ENCODE results near the gene ROR2.
"Not testable (repeated sequence)": the region's sequence is repeated elsewhere in the genome, so short reads cannot be mapped to it uniquely, and the experiment has no call there.

ROR2 gene

DNA sequence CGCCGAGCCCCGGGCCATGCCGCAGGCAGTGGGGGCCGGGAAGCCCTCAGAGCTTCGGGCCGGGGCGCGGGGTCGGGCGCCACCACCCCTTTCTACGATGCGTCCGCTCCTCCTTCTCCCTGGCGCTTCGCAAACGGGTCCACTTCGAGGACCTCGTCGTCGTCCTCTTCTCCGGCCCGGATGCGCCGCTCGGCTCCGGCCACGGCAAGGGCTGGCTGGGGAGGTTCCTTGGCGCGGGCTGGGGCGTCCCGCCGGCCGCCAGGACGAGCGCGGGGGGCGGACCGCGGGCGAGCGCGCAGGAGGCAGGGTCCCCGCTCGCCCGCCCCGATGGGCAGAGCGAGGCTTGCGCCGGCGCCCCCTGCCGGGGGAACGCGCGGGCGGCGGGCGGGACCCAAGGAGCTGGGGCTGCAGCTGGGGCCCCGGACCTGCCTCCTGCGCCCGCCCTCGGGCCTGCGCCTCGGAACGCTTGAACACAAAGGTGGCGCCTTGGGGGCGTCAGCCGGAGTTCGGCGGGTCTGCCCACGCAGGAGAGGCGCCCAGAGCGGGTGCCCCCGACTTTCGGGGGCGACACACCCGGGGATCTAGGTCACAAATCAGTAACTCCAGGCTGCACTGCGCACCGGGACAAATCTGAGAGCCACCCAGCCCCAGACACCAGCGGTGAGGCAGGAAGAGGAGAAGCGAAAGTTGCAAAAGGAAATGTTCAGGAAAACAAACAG is at the start of gene ROR2:
Gene ROR2 (minus strand): TSS at position 283 of the 719 bp plus-strand sequence.
- in situ Hi-C loops (cut with HindIII; ENCODE audit: low pct_unique_long_range_greater_than_20kb, low sequenced_read_pairs), result no loop called here
- no peak for TF ChIP-seq JUND (IDR thresholded peaks at IDR 0.05; ENCODE audit: low read depth)
- DNase-seq (ENCODE audit: low read depth in 1 of 2, low spot score in 1 of 2), result peak; percentile 65 to 85

DNA sequence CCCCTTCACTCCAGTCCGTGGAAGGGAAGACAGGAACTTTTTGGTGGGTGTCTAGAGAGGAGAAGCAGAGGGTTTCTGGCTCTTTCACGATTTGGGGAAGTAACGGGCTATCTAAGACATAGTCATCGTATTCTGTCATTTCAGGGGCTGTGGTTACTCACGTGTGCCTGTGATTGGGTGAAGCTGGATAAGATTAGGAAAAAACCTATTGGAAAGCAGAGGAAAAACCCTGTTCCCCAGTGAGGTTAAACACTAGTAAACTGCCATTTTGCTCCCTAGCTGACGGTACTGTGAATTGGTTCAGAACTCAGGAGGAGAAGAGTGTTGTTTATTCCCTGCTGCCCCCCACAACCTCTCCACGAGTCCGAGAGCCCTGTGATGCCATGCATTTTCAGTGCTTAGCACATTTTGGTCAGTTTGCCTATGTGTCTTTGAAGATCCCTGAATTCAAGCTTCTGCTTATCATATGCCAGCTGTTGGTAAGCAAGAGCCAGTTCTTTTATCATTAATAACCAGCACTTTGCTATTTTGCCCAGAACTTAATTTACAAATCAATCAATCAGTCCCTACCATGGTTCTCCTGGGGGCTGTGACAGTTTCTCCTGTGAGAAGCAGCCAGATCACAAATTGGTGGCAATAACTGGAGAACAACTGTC is 45.1 kb upstream of the ROR2 start:
- no peak for TF ChIP-seq JUND (IDR thresholded peaks at IDR 0.05; ENCODE audit: low read depth)
- in situ Hi-C loops (cut with HindIII; ENCODE audit: low pct_unique_long_range_greater_than_20kb, low sequenced_read_pairs), result no loop called here
- DNase-seq (ENCODE audit: low read depth in 1 of 2, low spot score in 1 of 2), result no peak

DNA sequence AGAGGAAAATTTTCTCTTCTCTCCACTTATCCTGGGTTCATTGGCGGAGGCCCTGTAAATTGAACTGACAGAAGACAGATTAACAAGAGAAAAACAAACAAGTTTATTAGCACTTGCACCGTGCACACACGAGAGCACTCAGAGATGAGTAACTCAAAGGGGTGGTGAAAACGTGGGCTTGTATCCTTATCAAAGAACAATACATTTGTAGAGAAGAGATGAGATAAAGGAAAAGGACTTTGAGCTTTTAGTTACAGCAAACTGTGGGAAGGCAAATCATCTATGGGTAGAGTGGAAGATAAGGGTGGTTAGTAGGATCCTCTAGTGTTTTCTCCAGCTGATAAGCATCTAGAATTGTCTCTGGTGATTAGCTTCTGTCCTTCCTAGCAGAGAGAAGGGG is 44.4 kb upstream of the ROR2 start:
- no peak for DNase-seq (ENCODE audit: low read depth in 1 of 2, low spot score in 1 of 2)
- no peak for TF ChIP-seq JUND (IDR thresholded peaks at IDR 0.05; ENCODE audit: low read depth)
- in situ Hi-C loops (cut with HindIII; ENCODE audit: low pct_unique_long_range_greater_than_20kb, low sequenced_read_pairs), result no loop called here

DNA sequence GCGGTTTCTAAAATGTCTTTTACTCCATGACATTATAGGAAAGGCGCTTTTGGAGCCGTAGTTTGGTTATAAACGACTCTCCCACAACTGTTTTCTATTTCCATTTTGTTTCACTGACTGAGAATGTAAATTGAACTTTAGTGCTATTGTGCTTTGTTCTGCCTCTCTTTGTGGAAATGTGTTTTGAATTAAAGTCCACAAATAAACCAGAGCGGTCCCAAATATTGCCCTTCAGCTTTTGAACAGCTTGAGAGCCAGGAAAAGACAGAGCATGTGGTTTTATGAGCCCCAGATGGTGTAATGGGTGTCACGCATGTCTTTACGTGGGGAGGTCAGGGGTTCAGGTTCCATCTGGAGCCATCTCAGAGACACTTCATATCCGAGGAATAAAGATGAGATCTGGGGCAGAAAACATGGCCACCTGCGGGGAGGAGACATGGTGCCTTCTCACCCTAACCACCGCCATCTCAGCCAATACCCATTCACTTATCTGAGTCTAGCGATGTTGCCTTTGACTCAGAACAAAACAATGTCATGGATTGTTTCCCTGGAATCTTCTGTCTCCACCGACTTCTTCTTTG is 42.5 kb upstream of the ROR2 start:
- no peak for DNase-seq (ENCODE audit: low read depth in 1 of 2, low spot score in 1 of 2)
- in situ Hi-C loops (cut with HindIII; ENCODE audit: low pct_unique_long_range_greater_than_20kb, low sequenced_read_pairs), result no loop called here
- TF ChIP-seq JUND (IDR thresholded peaks at IDR 0.05; ENCODE audit: low read depth), result no peak

DNA sequence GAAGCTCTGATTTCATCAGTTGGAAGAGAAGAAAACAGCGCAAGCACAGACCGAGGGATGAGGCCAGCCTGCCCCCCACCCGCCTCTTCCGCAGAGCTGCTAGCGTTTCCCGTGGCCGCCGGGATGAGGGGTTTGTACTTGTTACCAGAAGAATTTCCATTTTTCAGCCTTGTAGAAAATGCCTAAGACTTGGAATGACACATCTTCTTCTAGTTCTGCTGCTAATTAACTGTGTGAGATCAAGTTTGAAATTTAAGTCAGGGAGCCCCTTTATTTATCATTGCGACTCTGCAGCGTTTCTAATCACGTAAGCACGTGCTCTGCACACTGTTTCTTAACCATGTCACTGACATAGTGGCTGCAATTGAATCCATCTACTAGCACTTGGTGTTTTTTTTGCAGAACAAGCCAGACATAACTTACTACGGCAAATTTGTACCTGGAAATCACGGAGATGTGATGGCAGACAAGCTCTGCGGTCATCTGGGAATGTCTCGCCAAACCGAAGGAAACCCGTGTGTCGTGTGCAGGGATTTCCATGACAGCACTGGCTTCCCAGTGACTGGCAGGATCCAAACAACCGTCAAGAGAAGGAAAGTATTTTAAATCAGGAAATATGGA is 41.8 kb upstream of the ROR2 start:
- TF ChIP-seq JUND (IDR thresholded peaks at IDR 0.05; ENCODE audit: low read depth), result no peak
- in situ Hi-C loops (cut with HindIII; ENCODE audit: low pct_unique_long_range_greater_than_20kb, low sequenced_read_pairs), result no loop called here
- DNase-seq (ENCODE audit: low read depth in 1 of 2, low spot score in 1 of 2), result no peak

DNA sequence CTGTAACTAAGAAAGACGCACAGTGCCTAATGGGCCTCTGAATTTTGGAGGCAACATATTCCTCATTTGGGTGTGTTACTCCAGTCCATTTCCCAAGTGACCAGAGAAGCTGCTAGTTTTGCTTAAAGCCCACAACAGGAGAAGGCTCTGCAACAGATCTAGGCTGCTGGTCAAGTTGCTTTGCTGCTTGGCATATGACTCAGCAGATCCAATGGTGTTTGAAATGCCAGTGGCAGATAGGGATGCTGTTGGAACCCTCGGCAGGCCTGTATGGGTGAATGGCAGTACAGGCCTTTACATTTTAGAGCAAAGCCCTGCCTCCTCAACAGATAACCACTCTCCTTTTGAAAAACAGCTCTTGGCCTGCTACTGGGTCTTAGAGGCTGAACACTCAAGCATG is 36.2 kb upstream of the ROR2 start:
- no peak for DNase-seq (ENCODE audit: low read depth in 1 of 2, low spot score in 1 of 2)
- TF ChIP-seq JUND (IDR thresholded peaks at IDR 0.05; ENCODE audit: low read depth), result no peak
- in situ Hi-C loops (cut with HindIII; ENCODE audit: low pct_unique_long_range_greater_than_20kb, low sequenced_read_pairs), result no loop called here

DNA sequence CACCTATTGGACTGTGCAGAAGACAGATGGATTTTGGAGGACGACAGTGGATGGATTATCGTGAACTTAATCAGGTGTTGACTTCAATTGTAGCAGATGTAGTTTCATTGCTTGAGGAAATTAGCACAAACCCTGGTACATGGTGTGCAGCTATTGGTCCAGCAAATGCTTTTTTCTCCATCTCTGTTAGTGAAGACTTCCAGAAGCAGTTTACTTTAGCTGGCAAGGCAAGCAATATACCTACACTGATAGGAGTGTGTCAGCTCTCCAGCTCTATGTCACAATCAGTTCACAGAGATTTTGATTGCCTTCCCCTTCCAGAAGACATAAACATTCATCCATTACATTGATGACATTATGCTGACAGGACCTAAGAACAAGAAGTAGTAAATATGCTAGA is 35.7 kb upstream of the ROR2 start:
- DNase-seq (ENCODE audit: low read depth in 1 of 2, low spot score in 1 of 2), result no peak
- in situ Hi-C loops (cut with HindIII; ENCODE audit: low pct_unique_long_range_greater_than_20kb, low sequenced_read_pairs), result no loop called here
- TF ChIP-seq JUND (IDR thresholded peaks at IDR 0.05; ENCODE audit: low read depth), result no peak

DNA sequence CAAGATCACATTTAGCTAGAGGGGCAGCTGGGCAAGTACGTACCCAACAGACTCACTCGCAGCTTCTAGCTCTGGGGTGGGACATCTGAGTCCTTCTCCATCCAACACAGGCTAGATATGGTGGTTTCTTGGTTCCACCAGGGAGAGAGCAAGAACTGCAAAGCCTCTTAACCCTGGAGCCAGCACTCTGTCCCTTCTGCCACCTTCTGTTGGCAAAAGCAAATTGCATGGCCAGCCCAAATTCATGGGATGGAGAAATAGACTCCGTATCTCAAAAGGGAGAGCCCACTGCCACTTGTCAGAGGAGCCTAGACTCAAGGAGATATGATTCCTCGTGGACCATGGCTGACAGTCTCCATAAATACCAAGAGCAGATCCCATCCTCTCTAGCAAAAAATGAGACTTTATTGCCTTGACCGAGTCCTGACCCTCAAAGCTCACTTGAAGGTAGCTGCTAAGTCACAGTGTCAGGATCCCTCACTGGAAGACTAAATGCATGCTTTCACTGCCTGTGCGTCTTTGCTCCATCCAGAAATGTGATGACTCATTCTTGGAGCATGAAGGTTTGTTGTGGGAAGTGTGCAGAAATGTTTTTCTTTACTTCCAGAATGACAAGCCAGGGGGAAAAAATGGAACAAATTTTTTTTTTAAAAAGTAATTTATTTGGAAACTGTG is 28.8 kb upstream of the ROR2 start:
- in situ Hi-C loops (cut with HindIII; ENCODE audit: low pct_unique_long_range_greater_than_20kb, low sequenced_read_pairs), result no loop called here
- DNase-seq (ENCODE audit: low read depth in 1 of 2, low spot score in 1 of 2), result peak in 1 of 2 experiments; percentile 61
- no peak; the same call in 1 of the 2 replicates for TF ChIP-seq JUND (IDR thresholded peaks at IDR 0.05; ENCODE audit: low read depth)

DNA sequence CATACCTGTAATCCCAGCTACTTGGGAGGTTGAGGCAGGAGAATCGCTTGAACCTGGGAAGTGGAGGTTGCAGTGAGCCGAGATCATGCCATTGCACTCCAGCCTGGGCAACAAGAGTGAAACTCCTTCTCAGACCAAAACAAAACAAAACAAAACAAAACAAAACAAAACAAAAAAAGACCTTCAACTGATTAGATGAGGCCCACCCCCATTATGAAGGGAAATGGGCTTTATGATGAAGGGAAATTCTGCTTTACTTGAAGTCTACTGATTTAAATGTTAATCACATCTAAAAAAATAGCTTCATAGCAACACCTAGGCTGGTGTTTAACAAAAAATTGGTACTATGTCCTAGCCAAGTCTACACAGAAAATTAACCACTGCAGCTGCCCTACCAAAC is 25.2 kb upstream of the ROR2 start:
- in situ Hi-C loops (cut with HindIII; ENCODE audit: low pct_unique_long_range_greater_than_20kb, low sequenced_read_pairs); DNase-seq (ENCODE audit: low read depth in 1 of 2, low spot score in 1 of 2): not testable (repeated sequence)

DNA sequence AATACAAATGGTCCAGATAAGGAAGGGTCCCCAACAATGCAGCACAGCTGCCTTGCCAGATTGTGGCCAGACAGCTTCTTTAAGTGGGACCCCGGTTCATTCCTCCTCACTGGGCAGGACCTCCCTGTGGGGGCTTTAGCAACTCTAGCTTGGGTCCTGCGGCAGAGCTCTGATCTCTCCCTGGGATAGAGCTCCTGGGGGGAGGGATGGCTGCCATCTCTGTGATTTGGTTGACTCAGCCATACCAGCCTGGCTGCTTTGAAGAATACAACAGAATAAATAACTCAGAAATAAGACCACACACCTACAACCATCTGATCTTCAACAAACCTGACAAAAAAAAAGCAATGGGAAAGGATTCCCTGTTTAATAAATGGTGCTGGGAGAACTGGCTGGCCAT is 22.7 kb upstream of the ROR2 start:
- no peak for DNase-seq (ENCODE audit: low read depth in 1 of 2, low spot score in 1 of 2)
- in situ Hi-C loops (cut with HindIII; ENCODE audit: low pct_unique_long_range_greater_than_20kb, low sequenced_read_pairs), result no loop called here
- no peak for TF ChIP-seq JUND (IDR thresholded peaks at IDR 0.05; ENCODE audit: low read depth)

DNA sequence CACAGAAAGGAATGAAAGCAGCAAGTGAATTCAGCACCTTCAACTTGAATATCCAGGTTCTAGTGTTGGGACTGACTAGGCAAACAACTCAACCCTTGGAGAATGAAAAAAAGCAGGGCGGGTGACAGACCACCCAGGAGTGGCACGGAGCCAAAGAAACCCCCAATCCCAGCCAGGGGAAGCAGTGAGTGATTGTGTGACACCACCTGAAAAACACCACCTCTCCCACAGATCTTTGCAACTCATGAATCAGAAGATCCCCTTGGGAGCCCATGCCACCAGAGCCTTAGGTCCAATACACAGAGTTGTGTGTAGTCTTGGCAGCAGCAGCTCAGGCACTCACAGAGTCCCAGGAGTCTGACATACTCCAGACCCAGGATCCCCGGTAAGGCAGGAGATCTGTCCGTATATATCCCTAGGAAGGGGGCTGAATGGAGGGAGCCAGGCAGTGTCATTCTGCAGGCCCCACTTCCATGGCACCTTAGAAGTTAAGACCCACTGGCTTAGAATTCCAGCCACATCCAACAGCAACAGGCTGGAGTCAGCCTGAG is 22.1 kb upstream of the ROR2 start:
- TF ChIP-seq JUND (IDR thresholded peaks at IDR 0.05; ENCODE audit: low read depth), result no peak
- in situ Hi-C loops (cut with HindIII; ENCODE audit: low pct_unique_long_range_greater_than_20kb, low sequenced_read_pairs), result no loop called here

DNA sequence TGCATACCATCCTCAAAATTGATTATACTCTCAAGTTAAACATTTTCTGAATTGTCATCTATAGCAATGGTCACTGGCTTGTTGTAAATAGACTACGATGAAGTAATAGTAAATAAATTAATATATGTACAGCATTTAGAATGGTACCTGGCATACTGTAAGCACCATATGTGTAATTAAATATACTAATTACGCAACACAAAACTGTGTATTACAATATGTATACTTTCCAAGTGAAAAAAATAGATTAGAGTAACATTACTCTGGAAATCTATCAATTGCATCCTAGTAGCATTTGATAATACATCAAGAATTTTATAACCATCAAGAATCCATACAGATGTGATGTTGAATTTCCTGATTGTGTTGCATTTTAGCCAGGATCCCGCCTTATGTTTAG is 17.2 kb upstream of the ROR2 start:
- no peak for DNase-seq (ENCODE audit: low read depth in 1 of 2, low spot score in 1 of 2)
- in situ Hi-C loops (cut with HindIII; ENCODE audit: low pct_unique_long_range_greater_than_20kb, low sequenced_read_pairs), result no loop called here
- TF ChIP-seq JUND (IDR thresholded peaks at IDR 0.05; ENCODE audit: low read depth), result no peak

More for the DNA sequence above, 22.1 kb upstream of the ROR2 start:
- DNase-seq (ENCODE audit: low read depth in 1 of 2, low spot score in 1 of 2), result no peak

Measured in T47D (cell line).